Forelimb muscle (tissue), 1 donor: ENCODE results near the gene CAST. TPM values are rescaled to one million over a fixed set of nuclear protein-coding genes. Genes with fewer than 3 reads are reported as not detected.
"Not testable (repeated sequence)": the region's sequence is repeated elsewhere in the genome, so short reads cannot be mapped to it uniquely, and the experiment has no call there.

Experiments
- DNase-seq: peaks from one replicate; pipeline ENCODE4 v3.0.0-alpha.2; 2013; ENCODE audit warnings: low read depth
- polyA plus RNA-seq: library from polyadenylated mRNA; unstranded; fragments of 120-200 nt; gene quantifications from one replicate; pipeline ENCODE4 v1.2.1, GENCODE V29; 2013; ENCODE audit not compliant: insufficient read length

CAST gene
- polyA plus RNA-seq, 1 donor: 138 TPM

DNA sequence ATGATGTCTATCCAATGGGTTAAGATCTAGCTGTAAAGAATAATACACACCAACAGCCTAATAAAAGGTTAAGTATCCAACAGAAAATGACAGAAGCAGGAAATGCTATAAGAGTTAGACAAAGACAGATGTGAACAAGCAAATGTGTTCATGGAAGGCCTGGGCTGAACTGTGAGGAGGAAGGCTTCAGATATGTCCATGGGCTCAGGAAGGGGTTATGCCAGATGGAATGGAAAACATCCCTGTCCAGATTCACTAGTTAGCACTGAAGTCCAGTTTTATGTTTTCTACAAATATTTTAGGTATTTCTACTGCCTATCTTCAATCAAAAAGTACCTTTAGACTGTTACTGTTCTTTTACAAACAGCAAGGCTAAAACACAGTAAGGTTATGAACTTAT lies 118.5 kb downstream of the CAST start:
- DNase-seq: no peak

DNA sequence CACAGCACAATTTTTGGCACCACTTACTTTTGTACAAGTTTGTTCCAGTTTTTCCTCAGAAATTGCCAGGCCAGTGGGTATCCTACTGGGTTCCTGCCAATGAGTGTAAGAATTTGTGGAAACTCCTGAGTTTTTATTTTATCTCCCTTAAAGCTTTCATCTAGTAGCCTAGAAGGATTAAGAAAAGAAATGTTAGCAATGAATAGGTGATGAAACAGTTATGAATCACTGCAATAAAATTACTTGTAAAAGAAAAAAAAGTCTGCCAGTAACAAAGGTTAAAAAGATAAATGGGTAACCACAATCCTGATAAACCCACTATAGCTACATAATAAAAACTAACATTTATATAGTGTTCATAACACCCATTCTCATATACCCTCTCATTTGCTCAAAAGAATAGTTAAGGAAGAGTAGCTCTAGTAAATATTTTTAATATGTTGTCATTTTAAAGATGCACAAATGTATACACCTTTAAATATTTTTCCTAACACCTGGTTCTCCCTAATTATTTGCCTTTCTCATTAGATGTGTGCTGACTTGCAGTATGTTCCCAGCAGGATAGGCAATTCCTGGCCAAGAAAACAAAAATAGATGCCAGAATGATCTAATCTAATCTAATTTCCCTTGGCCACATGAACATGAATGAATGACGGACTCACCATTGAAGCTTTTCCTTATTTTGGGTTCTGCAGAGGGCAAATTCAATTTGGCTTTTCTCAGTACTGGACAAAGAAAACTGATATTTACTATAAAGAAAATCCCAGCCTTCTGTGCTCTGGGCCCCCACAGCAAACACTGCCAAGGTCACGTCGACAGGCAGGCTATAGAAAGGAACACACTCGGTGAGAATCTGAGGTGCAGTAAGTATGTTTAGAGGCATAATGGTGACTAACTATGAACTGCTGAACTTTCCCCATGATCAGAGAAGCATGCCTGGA lies 119.1 kb downstream of the CAST start:
- no peak for DNase-seq

DNA sequence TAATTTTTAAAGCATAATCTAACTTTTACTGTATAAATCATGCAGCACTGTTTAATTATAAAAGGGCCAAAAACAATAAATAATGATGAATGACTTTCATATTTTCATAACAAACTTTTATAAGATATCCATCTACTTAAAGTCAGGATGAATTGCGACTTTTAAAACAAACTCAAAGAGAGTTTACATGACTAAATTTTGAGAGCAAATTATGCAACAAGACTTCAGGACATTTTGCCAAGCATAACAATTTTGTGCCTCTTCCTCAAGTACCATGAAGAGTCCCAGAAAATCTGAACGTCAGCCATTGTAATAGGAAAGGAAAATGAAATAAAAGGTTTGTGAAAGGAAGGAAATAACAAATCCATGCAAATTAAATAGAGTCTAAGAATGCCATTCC lies 121.2 kb downstream of the CAST start:
- no peak for DNase-seq

GRCh38 chr5:96785326-96786109 lies 123.3 kb downstream of the CAST start:
- no peak for DNase-seq

GRCh38 chr5:96788112-96788749 lies 126.1 kb downstream of the CAST start:
- no peak for DNase-seq

- DNase-seq: no peak
Measured at GRCh38 chr5:96789794-96790330, 127.7 kb downstream of the CAST start.

GRCh38 chr5:96790961-96791504 lies 128.9 kb downstream of the CAST start:
- DNase-seq: no peak

DNA sequence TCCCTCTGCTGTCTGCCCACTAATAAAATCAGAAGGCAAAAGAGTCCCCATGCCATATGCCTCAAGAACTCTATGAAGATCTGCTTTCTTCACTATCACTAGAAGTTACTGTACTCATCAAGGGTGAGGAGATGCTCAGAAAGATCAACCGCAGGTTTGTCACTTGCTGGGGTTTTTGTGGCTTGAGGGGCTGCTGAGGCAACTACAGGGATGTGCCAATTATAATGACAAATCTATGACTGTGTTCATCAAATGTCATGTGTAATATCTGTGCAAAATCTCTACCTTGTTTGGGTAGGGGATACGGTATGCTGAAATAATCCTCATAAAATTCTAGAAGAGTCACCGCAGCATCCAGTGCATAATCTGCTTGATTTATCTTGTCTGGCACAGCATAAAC lies 132.6 kb downstream of the CAST start:
- no peak for DNase-seq

GRCh38 chr5:96795626-96796025 lies 133.4 kb downstream of the CAST start:
- DNase-seq: no peak

GRCh38 chr5:96796434-96796833 lies 134.3 kb downstream of the CAST start:
- DNase-seq: no peak

GRCh38 chr5:96801718-96802117 lies 139.5 kb downstream of the CAST start:
- DNase-seq: not testable (repeated sequence)

GRCh38 chr5:96807075-96807654 lies 145.0 kb downstream of the CAST start:
- DNase-seq: peak; percentile 26

DNA sequence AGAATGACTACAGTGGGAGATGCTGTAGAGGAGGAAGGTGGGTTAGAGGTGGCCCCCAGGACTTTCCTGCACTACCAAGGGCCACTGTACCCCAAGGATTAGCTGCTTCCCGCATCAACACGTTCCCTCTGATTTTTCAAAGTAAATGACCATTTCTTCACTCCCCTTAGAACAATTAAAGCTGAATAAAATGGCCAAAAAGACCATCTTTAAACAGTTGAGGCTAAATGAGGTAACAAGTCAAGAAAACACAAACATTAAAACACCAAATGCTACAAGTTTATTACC lies 146.3 kb downstream of the CAST start:
- DNase-seq: no peak

GRCh38 chr5:96808868-96809558 lies 146.8 kb downstream of the CAST start:
- no peak for DNase-seq

DNA sequence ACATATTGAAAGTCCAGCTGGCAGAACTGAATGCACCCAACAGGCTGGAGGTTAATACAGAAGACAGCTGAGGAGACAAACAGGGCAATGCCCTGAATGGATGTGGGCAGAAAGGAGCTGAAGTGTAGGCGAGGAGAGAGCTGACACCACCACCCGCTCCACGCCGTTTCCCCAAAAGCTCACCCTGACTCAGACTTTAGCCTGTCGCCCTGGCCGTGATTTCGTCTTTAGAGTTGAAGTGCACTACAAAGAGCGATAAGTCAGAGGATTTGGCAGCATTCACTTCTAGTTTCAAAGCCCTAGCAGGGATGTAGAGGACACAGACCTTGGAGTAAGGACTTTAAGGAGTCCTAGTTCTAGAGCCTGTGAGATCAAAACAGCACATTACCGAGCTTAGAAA lies 147.7 kb downstream of the CAST start:
- no peak for DNase-seq

- DNase-seq: no peak
Measured at GRCh38 chr5:96812851-96813250, 150.7 kb downstream of the CAST start.

- DNase-seq: no peak
Measured at GRCh38 chr5:96814041-96814440, 151.9 kb downstream of the CAST start.

GRCh38 chr5:96816411-96816939 lies 154.3 kb downstream of the CAST start:
- no peak for DNase-seq

DNA sequence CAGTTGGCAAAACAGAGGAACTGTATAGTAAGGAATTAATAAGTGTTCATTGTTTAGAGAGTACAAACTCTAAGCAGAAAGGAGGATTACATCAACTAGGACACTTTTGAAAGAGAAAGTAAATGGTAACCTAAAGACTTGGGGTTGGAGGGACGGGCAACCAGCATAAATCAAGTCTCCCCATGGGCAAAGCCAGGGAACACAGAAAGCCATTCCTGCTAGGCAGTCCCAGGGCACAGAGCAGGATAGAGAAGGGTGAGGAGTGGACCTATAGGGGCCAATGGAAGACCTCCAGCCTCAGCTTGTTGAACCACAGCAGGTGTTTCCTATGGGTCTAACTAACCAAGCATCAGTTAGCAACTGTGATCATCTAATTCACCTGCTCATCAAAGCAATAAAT lies 154.8 kb downstream of the CAST start:
- no peak for DNase-seq

- DNase-seq: no peak
Measured at GRCh38 chr5:96817506-96817905, 155.3 kb downstream of the CAST start.
